ENCODE data around the gene ANKRD39. TPM values are rescaled to one million over a fixed set of nuclear protein-coding genes. Genes with fewer than 3 reads are reported as not detected.

Gene ANKRD39
- total RNA-seq, 1 experiment from 2014 or later = 25.3 TPM

DNA sequence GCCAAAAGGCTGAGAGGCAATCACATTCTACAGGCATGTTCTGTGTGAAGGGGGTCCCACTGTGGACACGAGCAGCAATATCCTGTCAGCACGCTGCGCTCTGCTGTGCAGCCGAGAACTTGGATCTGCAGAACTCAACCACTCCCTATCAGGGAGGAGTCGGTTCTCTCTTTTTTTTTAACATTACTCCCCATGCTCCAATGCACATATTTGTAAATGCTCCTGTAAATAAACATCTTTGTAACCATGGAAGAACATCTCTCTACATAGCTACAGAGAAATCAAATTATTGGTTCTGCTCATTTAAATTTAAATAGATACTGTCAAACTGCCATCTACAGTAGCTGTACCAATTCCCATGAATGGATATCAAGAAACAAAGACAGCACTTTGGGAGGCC is 11.0 kb downstream of the ANKRD39 start:
- POLR2A ChIA-PET (ENCODE audit: low non-redundant PET) = interaction anchor here (0.7 kb wide), 2 partner anchors 16 to 329 kb away, joined by 4 to 9 read pairs; no protein-coding TSS in a partner anchor
- Histone ChIP-seq H3K27ac (ENCODE audit: low read depth, low read length, poor library complexity, severe bottlenecking) (no peak overlapping the region), H3K9me3 (ENCODE audit: low read depth, low read length, poor library complexity, severe bottlenecking) (no peaks in the 10 kb centered on the region), H3K36me3 (ENCODE audit: insufficient read depth, low read length, poor library complexity, severe bottlenecking) (peaks cover 31% of the 10 kb centered on the region), H3K27me3 (replicated peaks; ENCODE audit: insufficient read depth, low read depth, low read length, poor library complexity) (no peaks in the 10 kb centered on the region), H3K4me3 (ENCODE audit: low read depth, low read length, poor library complexity, severe bottlenecking) (no peak overlapping the region), H3K4me1 (ENCODE audit: insufficient read depth, low read length, poor library complexity, severe bottlenecking) (no peaks in the 10 kb centered on the region)
- no peak for DNase-seq (ENCODE audit: low spot score)
- TF ChIP-seq, protein P1, sequence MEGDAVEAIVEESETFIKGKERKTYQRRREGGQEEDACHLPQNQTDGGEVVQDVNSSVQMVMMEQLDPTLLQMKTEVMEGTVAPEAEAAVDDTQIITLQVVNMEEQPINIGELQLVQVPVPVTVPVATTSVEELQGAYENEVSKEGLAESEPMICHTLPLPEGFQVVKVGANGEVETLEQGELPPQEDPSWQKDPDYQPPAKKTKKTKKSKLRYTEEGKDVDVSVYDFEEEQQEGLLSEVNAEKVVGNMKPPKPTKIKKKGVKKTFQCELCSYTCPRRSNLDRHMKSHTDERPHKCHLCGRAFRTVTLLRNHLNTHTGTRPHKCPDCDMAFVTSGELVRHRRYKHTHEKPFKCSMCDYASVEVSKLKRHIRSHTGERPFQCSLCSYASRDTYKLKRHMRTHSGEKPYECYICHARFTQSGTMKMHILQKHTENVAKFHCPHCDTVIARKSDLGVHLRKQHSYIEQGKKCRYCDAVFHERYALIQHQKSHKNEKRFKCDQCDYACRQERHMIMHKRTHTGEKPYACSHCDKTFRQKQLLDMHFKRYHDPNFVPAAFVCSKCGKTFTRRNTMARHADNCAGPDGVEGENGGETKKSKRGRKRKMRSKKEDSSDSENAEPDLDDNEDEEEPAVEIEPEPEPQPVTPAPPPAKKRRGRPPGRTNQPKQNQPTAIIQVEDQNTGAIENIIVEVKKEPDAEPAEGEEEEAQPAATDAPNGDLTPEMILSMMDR (conservative IDR thresholded peaks at IDR 0.05; ENCODE audit: low read depth, low read length) = no peak
- no peak for TF ChIP-seq EZH2 (IDR thresholded peaks at IDR 0.05; ENCODE audit: borderline replicate concordance, low read depth, low read length, poor library complexity, severe bottlenecking)
- intact Hi-C loops (cut with micrococcal nuclease; ENCODE audit: unreplicated experiment) = no loop called here
- CTCF ChIA-PET = no interaction called here
- BruUV-seq (replicated peaks) = no TSS peak

DNA sequence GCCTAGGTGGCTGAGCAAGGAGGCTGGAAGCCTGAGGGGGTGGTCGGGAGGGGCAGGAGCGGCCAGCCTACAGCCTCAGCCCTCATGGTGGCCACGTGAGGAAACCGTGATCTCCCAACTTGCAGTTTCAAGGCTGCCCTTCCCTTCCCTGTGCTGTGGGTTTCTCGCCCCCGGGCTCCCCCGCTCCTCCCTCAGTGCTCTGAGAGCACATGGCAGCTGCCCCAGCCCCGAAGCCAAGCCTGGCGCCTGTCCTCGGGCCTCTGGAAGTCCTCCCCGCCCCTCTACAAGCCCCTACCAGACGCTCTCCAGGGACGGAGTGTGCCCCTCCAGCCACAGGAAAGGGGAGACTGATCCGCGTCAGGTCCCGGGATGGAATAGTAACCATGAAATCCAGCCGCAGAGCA is 13.4 kb downstream of the ANKRD39 start:
- no peaks in the 10 kb centered on the region for H3K4me1 ChIP-seq (ENCODE audit: insufficient read depth, low read length, poor library complexity, severe bottlenecking)
- intact Hi-C loops (cut with micrococcal nuclease; ENCODE audit: unreplicated experiment) = no loop called here
- no peak for DNase-seq (ENCODE audit: low spot score)
- H3K36me3 ChIP-seq (ENCODE audit: insufficient read depth, low read length, poor library complexity, severe bottlenecking) = peaks cover 12% of the 10 kb centered on the region
- BruUV-seq (replicated peaks) = no TSS peak
- ChIA-PET CTCF (no interaction called here), POLR2A (ENCODE audit: low non-redundant PET) (no interaction called here)
- no peak for TF ChIP-seq EZH2 (IDR thresholded peaks at IDR 0.05; ENCODE audit: borderline replicate concordance, low read depth, low read length, poor library complexity, severe bottlenecking)
- TF ChIP-seq, protein P1 (conservative IDR thresholded peaks at IDR 0.05; ENCODE audit: low read depth, low read length) = no peak
- no peak overlapping the region for H3K27ac ChIP-seq (ENCODE audit: low read depth, low read length, poor library complexity, severe bottlenecking)
- H3K27me3 ChIP-seq (replicated peaks; ENCODE audit: insufficient read depth, low read depth, low read length, poor library complexity) = no peaks in the 10 kb centered on the region
- no peaks in the 10 kb centered on the region for H3K9me3 ChIP-seq (ENCODE audit: low read depth, low read length, poor library complexity, severe bottlenecking)
- H3K4me3 ChIP-seq (ENCODE audit: low read depth, low read length, poor library complexity, severe bottlenecking) = no peak overlapping the region

DNA sequence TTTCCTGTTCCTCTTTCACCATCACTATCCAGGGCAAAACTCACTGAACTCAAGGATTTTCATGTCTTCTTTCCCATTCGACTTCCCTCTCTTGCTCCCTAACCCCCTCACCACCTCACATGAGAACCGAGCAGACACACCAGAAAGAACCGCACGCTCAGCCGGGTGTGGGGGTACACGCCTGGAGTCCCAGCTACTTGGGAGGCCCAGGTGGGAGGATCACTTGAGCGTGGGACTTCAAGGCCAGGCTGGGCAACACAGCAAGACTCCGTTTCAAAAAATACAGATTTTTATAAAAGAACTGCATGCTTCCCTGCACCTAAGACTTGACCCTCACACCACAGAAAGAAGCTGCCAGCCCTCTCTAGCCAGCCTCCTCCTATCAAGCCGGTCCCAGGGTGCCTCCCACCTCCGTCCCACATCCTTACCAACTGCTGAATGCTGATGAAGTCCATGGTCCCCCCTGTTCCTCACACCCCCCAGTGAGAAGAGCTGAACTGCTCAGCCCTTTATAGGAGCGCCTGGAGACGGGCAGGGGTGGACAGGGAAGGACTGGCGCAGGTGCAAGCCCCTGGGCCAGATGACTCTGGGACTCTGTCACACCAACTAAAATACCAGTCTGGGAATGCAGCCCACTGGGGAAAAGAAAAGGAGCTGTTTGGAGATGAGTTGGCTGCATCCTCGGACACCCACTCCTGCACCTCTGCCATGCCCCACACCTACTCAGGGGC is 14.1 kb downstream of the ANKRD39 start, which contains the start of gene ANKRD23:
TSS of gene ANKRD23 (minus strand) at position 484 of the 731 bp plus-strand sequence. CDS start at position 455, 29 bp downstream.
- no TSS peak for BruUV-seq (replicated peaks)
- CTCF ChIA-PET = no interaction called here
- intact Hi-C loops (cut with micrococcal nuclease; ENCODE audit: unreplicated experiment) = no loop called here

More for the DNA sequence above, 14.1 kb downstream of the ANKRD39 start, which contains the start of gene ANKRD23:
- H3K9me3 ChIP-seq (ENCODE audit: low read depth, low read length, poor library complexity, severe bottlenecking) = no peaks in the 10 kb centered on the region
- POLR2A ChIA-PET (ENCODE audit: low non-redundant PET) = interaction anchor here (0.5 kb wide), 1 partner anchor 11 kb away, joined by 5 read pairs; no protein-coding TSS in a partner anchor
- no peaks in the 10 kb centered on the region for H3K4me1 ChIP-seq (ENCODE audit: insufficient read depth, low read length, poor library complexity, severe bottlenecking)
- H3K27me3 ChIP-seq (replicated peaks; ENCODE audit: insufficient read depth, low read depth, low read length, poor library complexity) = no peaks in the 10 kb centered on the region
- H3K36me3 ChIP-seq (ENCODE audit: insufficient read depth, low read length, poor library complexity, severe bottlenecking) = peaks cover 12% of the 10 kb centered on the region
- H3K4me3 ChIP-seq (ENCODE audit: low read depth, low read length, poor library complexity, severe bottlenecking) = no peak within 1 kb of the TSS
- no peak within 1 kb of the TSS for H3K27ac ChIP-seq (ENCODE audit: low read depth, low read length, poor library complexity, severe bottlenecking)
- DNase-seq (ENCODE audit: low spot score) = no peak
- no peak for TF ChIP-seq EZH2 (IDR thresholded peaks at IDR 0.05; ENCODE audit: borderline replicate concordance, low read depth, low read length, poor library complexity, severe bottlenecking)
- TF ChIP-seq, protein P1 (conservative IDR thresholded peaks at IDR 0.05; ENCODE audit: low read depth, low read length) = no peak

Data from A673 (cell line).